H9 (cell line): ENCODE results near the gene USF3. TPM values are rescaled to one million over a fixed set of nuclear protein-coding genes. Genes with fewer than 3 reads are reported as not detected.
"Not testable (repeated sequence)": the region's sequence is repeated elsewhere in the genome, so short reads cannot be mapped to it uniquely, and the experiment has no call there.

Source experiments
- DNase-seq: peaks from one replicate; pipeline ENCODE4 v3.0.0-alpha.2; 2017
- H2AFZ ChIP-seq: one replicate; pipeline ENCODE4 v1.6.1; 2013; ENCODE audit warnings: mild to moderate bottlenecking, low read length, control low read depth, moderate library complexity
- H2AK5ac ChIP-seq: 2 replicates; pipeline ENCODE4 v1.6.1; 2013; ENCODE audit warnings: low read length, control low read depth, mixed read lengths; ENCODE audit not compliant: insufficient read length
- H2BK120ac ChIP-seq: one replicate; pipeline ENCODE4 v1.6.1; 2013; ENCODE audit warnings: low read depth, mild to moderate bottlenecking, low read length, control low read depth, inconsistent platforms; ENCODE audit not compliant: poor library complexity, severe bottlenecking
- H2BK12ac ChIP-seq: 2 replicates; pipeline ENCODE4 v1.6.1; 2013; ENCODE audit warnings: low read length, control low read depth, mixed read lengths, low read depth; ENCODE audit not compliant: insufficient read length
- H2BK15ac ChIP-seq: 2 replicates; pipeline ENCODE4 v1.6.1; 2013; ENCODE audit warnings: low read depth, low read length, control low read depth
- H2BK20ac ChIP-seq: one replicate; pipeline ENCODE4 v1.6.1; 2013; ENCODE audit warnings: low read depth, mild to moderate bottlenecking, low read length, control low read depth, inconsistent platforms; ENCODE audit not compliant: poor library complexity, severe bottlenecking
- H2BK5ac ChIP-seq: 2 replicates; pipeline ENCODE4 v1.6.1; 2013; ENCODE audit warnings: low read length, control low read depth, mixed read lengths; ENCODE audit not compliant: insufficient read length
- H3K14ac ChIP-seq: 2 replicates; pipeline ENCODE4 v1.6.1; 2013; ENCODE audit warnings: low read length, control low read depth; ENCODE audit not compliant: insufficient read depth
- H3K18ac ChIP-seq: 2 replicates; pipeline ENCODE4 v1.6.1; 2013; ENCODE audit warnings: low read depth, mild to moderate bottlenecking, mixed read lengths, low read length, control low read depth; ENCODE audit not compliant: insufficient read length
- H3K23ac ChIP-seq: 2 replicates; pipeline ENCODE4 v1.6.1; 2013; ENCODE audit warnings: low read length, control low read depth, mixed read lengths, low read depth; ENCODE audit not compliant: insufficient read length
- H3K23me2 ChIP-seq: 2 replicates; pipeline ENCODE4 v1.6.1; 2013; ENCODE audit warnings: low read depth, mild to moderate bottlenecking, mixed read lengths, low read length, control low read depth; ENCODE audit not compliant: insufficient read length, poor library complexity, severe bottlenecking
- H3K27ac ChIP-seq: 2 replicates; pipeline ENCODE4 v1.5.1; 2013; ENCODE audit warnings: low read length, control low read depth, mixed read lengths, low read depth; ENCODE audit not compliant: insufficient read length
- H3K27me3 ChIP-seq: 2 replicates; pipeline ENCODE4 v1.6.1; 2013; ENCODE audit warnings: low read length, control low read depth, inconsistent platforms; ENCODE audit not compliant: insufficient read depth
- H3K4ac ChIP-seq: 2 replicates; pipeline ENCODE4 v1.6.1; 2013; ENCODE audit warnings: low read depth, mild to moderate bottlenecking, control low read depth, inconsistent platforms, low read length, moderate library complexity
- H3K4me1 ChIP-seq: 2 replicates; pipeline ENCODE4 v1.6.1; 2013; ENCODE audit warnings: low read length, control low read depth, inconsistent platforms; ENCODE audit not compliant: insufficient read depth
- H3K4me2 ChIP-seq: 2 replicates; pipeline ENCODE4 v1.6.1; 2013; ENCODE audit warnings: low read length, control low read depth, mixed read lengths; ENCODE audit not compliant: insufficient read length, insufficient read depth
- H3K56ac ChIP-seq: 2 replicates; pipeline ENCODE4 v1.6.1; 2013; ENCODE audit warnings: low read depth, mild to moderate bottlenecking, mixed read lengths, low read length, control low read depth; ENCODE audit not compliant: insufficient read length
- H3K79me1 ChIP-seq: 2 replicates; pipeline ENCODE4 v1.6.1; 2013; ENCODE audit warnings: low read depth, mild to moderate bottlenecking, moderate library complexity, low read length, control low read depth, inconsistent platforms; ENCODE audit not compliant: insufficient read depth, poor library complexity, severe bottlenecking
- H3K79me2 ChIP-seq: 2 replicates; pipeline ENCODE4 v1.6.1; 2013; ENCODE audit warnings: low read length, control low read depth, inconsistent platforms; ENCODE audit not compliant: insufficient read depth
- H3K9ac ChIP-seq: 2 replicates; pipeline ENCODE4 v1.6.1; 2013; ENCODE audit warnings: low read length, control low read depth, mixed read lengths; ENCODE audit not compliant: insufficient read length; ENCODE audit errors: extremely low read depth
- H3K9me3 ChIP-seq: one replicate; pipeline ENCODE4 v1.6.1; 2013; ENCODE audit warnings: low read depth, low read length, inconsistent platforms; ENCODE audit not compliant: control insufficient read depth
- H3T11ph ChIP-seq: one replicate; pipeline ENCODE4 v1.6.1; 2013; ENCODE audit warnings: mild to moderate bottlenecking, low read length, control low read depth, inconsistent platforms
- H4K20me1 ChIP-seq: one replicate; pipeline ENCODE4 v1.6.1; 2013; ENCODE audit not compliant: control insufficient read depth, insufficient read length, insufficient read depth
- H4K5ac ChIP-seq: 2 replicates; pipeline ENCODE4 v1.6.1; 2013; ENCODE audit warnings: low read depth, mild to moderate bottlenecking, mixed read lengths, low read length, control low read depth; ENCODE audit not compliant: insufficient read length
- H4K8ac ChIP-seq: replicated peaks from 2 replicates; pipeline ENCODE4 v1.6.1; 2013; ENCODE audit warnings: low read length, control low read depth, mixed read lengths, low read depth; ENCODE audit not compliant: insufficient read length
- H4K91ac ChIP-seq: 2 replicates; pipeline ENCODE4 v1.6.1; 2013; ENCODE audit warnings: low read depth, mild to moderate bottlenecking, moderate library complexity, mixed read lengths, low read length, control low read depth; ENCODE audit not compliant: insufficient read length
- H3K27ac Mint-ChIP-seq, 3 experiments: 2 replicates in 2 of 3; 3 replicates in 1 of 3; pipeline ENCODE4 v1.8.0; 2020 to 2021; ENCODE audit warnings: mixed read lengths in 3 of 3, mild to moderate bottlenecking in 1 of 3, moderate library complexity in 1 of 3
- H3K27me3 Mint-ChIP-seq: 2 replicates; pipeline ENCODE4 v1.8.0; 2021; ENCODE audit warnings: low read depth, mild to moderate bottlenecking, moderate library complexity, mixed read lengths
- H3K36me3 Mint-ChIP-seq, 3 experiments: 2 replicates in 2 of 3; 3 replicates in 1 of 3; pipeline ENCODE4 v1.8.0; 2020 to 2021; ENCODE audit warnings: low read depth in 3 of 3, mixed read lengths in 3 of 3; ENCODE audit not compliant: insufficient read depth in 1 of 3
- H3K4me1 Mint-ChIP-seq, 2 experiments: 2 replicates each; pipeline ENCODE4 v1.8.0; 2020; ENCODE audit warnings: mixed read lengths in 2 of 2
- H3K4me3 Mint-ChIP-seq, 2 experiments: 2 replicates in 1 of 2; 3 replicates in 1 of 2; pipeline ENCODE4 v1.8.0; 2020 to 2021; ENCODE audit warnings: mild to moderate bottlenecking in 2 of 2, mixed read lengths in 2 of 2, moderate library complexity in 1 of 2
- H3K9me3 Mint-ChIP-seq, 2 experiments: 2 replicates in 1 of 2; 3 replicates in 1 of 2; pipeline ENCODE4 v1.8.0; 2020; ENCODE audit warnings: mild to moderate bottlenecking in 2 of 2, mixed read lengths in 2 of 2, moderate library complexity in 1 of 2
- WGBS: extraction: QIAGEN DNeasy Blood & Tissue Kit; methylation state at CpG from one replicate; pipeline ENCODE4 v1.1.7; 2013; ENCODE audit warnings: missing lambda C conversion rate, low lambda C conversion rate, mixed read lengths; ENCODE audit not compliant: insufficient read length; ENCODE audit errors: extremely low coverage; 5-methylcytosine and 5-hydroxymethylcytosine counted together
- total RNA-seq: library from RNA; stranded (reverse); gene quantifications from 2 replicates; pipeline ENCODE4 v1.2.1, GENCODE V29; 2021
- TF ChIP-seq, protein P1 (sequence below): fragments of 200-600 bp; sonication (generic); conservative IDR thresholded peaks from 3 replicates; pipeline ENCODE4 v1.8.0; 2021; ENCODE audit warnings: antibody characterized with exemption, mild to moderate bottlenecking

Gene USF3
- total RNA-seq, 1 experiment from 2014 or later: 13.8 TPM

DNA sequence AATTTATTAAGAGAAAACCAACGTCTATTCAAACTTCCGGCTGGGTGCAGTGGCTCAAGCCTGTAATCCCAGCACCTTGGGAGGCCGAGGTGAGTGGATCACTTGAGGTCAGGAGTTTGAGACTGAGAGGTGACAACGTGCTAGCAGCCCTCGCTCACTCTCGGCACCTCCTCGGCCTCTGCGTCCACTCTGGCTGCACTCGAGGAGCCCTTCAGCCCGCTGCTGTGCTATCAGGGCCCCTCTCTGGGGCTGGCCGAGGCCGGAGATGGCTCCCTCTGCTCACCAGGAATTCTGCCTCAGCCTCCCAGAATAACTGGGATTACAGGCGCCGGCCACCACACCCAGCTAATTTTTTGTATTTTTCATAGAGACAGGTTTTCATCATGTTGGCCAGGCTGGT is 58.7 kb downstream of the USF3 start:
- H3K23me2 ChIP-seq: no peaks in the 10 kb centered on the region
- no peak overlapping the region for H4K91ac ChIP-seq
- no peak overlapping the region for H3T11ph ChIP-seq
- no peaks in the 10 kb centered on the region for H3K27me3 ChIP-seq
- no CpG with 5 or more reads among the region's 14 CpGs for WGBS
- no peak overlapping the region for H2BK120ac ChIP-seq
- H3K14ac ChIP-seq: no peak overlapping the region
- H3K27ac Mint-ChIP-seq: no peak overlapping the region
- no peak overlapping the region for H4K5ac ChIP-seq
- no peak overlapping the region for H2BK15ac ChIP-seq
- H3K4me2 ChIP-seq: no peak overlapping the region
- no peak overlapping the region for H2BK5ac ChIP-seq
- H3K79me2 ChIP-seq: no peaks in the 10 kb centered on the region
- no peak overlapping the region for H4K8ac ChIP-seq
- H3K9me3 ChIP-seq: no peaks in the 10 kb centered on the region
- H3K79me1 ChIP-seq: no peaks in the 10 kb centered on the region
- H2AFZ ChIP-seq: no peak overlapping the region
- H3K4me1 ChIP-seq: no peaks in the 10 kb centered on the region
- H3K4ac ChIP-seq: no peak overlapping the region
- H3K18ac ChIP-seq: no peak overlapping the region
- no peak overlapping the region for H3K9ac ChIP-seq
- H3K4me3 Mint-ChIP-seq: no peak overlapping the region
- no peak overlapping the region for H2BK12ac ChIP-seq
- no peak overlapping the region for H3K27ac ChIP-seq
- H4K20me1 ChIP-seq: no peaks in the 10 kb centered on the region
- no peak for DNase-seq
- no peak overlapping the region for H2AK5ac ChIP-seq
- H3K56ac ChIP-seq: no peak overlapping the region
- no peaks in the 10 kb centered on the region for H3K4me1 Mint-ChIP-seq
- no peaks in the 10 kb centered on the region for H3K27me3 Mint-ChIP-seq
- H3K36me3 Mint-ChIP-seq: no peaks in the 10 kb centered on the region
- peaks cover 0 to 5% of the 10 kb centered on the region in 2 experiments; a peak in 1 of 5 replicates for H3K9me3 Mint-ChIP-seq
- no peak overlapping the region for H2BK20ac ChIP-seq
- TF ChIP-seq, protein P1, sequence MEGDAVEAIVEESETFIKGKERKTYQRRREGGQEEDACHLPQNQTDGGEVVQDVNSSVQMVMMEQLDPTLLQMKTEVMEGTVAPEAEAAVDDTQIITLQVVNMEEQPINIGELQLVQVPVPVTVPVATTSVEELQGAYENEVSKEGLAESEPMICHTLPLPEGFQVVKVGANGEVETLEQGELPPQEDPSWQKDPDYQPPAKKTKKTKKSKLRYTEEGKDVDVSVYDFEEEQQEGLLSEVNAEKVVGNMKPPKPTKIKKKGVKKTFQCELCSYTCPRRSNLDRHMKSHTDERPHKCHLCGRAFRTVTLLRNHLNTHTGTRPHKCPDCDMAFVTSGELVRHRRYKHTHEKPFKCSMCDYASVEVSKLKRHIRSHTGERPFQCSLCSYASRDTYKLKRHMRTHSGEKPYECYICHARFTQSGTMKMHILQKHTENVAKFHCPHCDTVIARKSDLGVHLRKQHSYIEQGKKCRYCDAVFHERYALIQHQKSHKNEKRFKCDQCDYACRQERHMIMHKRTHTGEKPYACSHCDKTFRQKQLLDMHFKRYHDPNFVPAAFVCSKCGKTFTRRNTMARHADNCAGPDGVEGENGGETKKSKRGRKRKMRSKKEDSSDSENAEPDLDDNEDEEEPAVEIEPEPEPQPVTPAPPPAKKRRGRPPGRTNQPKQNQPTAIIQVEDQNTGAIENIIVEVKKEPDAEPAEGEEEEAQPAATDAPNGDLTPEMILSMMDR: no peak
- H3K23ac ChIP-seq: no peak overlapping the region

DNA sequence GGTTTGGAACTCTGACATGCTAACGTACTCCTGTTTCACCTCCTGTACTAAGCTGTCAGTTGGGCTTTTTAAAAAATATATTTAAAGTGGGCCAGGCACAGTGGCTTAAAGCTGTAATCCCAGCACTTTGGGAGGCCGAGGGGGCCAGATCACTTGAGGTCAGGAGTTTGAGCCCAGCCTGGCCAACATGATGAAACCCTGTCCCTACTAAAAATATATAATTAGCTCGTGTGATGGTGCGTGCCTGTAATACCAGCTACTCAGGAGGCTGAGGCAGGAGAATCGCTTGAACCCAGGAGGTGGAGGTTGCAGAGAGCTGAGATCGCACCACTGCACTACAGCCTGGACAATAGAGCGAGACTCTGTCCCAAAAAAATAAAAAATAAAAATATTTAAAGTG is 60.4 kb downstream of the USF3 start:
- H3T11ph ChIP-seq, H3K9me3 Mint-ChIP-seq, H3K27ac ChIP-seq, H3K27me3 Mint-ChIP-seq, H3K56ac ChIP-seq, H3K27me3 ChIP-seq, H4K8ac ChIP-seq, H2BK120ac ChIP-seq, H4K91ac ChIP-seq, H3K14ac ChIP-seq, H3K9me3 ChIP-seq, H3K18ac ChIP-seq, H3K36me3 Mint-ChIP-seq, H2AFZ ChIP-seq, DNase-seq, H4K5ac ChIP-seq, H3K23me2 ChIP-seq, H4K20me1 ChIP-seq, H3K4me1 ChIP-seq, H3K4me2 ChIP-seq, H2AK5ac ChIP-seq, H3K4me1 Mint-ChIP-seq, H3K23ac ChIP-seq, H2BK20ac ChIP-seq, H2BK5ac ChIP-seq, H3K4ac ChIP-seq, H2BK12ac ChIP-seq, H3K4me3 Mint-ChIP-seq, H3K79me2 ChIP-seq, H2BK15ac ChIP-seq, H3K27ac Mint-ChIP-seq, H3K79me1 ChIP-seq, H3K9ac ChIP-seq: not testable (repeated sequence)
- WGBS: no CpG with 5 or more reads among the region's 7 CpGs
